A172 (cell line): ENCODE data around the gene SLC48A1. TPM values are rescaled to one million over a fixed set of nuclear protein-coding genes. Genes with fewer than 3 reads are reported as not detected.

Experiments used
- DNase-seq: peaks from one replicate; pipeline ENCODE4 v3.0.0-alpha.2; 2015; ENCODE audit warnings: low spot score
- total RNA-seq: library from RNA; depleted of rRNA; stranded (reverse); fragments of >200 nt; shearing (Covaris generic); gene quantifications from 2 replicates; pipeline ENCODE4 v1.2.3, GENCODE V29; 2014

Gene SLC48A1
- total RNA-seq, 1 experiment from 2014 or later, result 4.3 TPM

DNA sequence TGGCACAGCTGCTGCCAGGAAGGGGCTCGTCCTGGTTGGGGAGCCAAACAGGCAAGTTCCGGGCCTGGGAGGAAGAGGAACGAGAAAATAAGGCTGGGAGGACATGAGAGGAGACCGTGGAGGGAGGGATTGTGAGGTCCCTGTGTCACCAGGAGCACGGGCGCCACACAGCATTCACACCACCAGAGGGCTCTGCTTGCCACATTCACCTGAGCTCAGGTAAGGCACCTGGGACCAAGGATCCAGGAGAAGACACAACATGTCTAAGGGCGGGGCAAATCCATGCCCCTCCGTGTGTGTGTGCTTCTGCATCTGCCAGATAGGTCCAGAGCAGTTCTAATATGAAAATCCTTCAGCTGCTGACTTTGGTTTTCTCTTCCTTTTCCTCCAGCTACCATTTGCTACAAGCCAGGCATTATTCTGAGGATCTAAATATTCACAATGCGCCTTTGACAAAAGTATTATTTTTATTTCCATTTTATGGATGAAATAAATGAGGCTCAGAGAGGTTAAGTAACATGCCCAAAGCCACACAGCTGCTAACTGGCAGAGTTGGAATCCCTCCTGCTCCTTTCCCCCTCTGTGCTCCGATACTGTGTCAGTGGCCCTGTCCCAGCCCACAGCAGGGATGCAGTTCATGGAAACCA lies 28.9 kb upstream of the SLC48A1 start:
- no peak for DNase-seq

- DNase-seq, result no peak
Measured at GRCh38 chr12:47744778-47745436, 28.1 kb upstream of the SLC48A1 start.

DNA sequence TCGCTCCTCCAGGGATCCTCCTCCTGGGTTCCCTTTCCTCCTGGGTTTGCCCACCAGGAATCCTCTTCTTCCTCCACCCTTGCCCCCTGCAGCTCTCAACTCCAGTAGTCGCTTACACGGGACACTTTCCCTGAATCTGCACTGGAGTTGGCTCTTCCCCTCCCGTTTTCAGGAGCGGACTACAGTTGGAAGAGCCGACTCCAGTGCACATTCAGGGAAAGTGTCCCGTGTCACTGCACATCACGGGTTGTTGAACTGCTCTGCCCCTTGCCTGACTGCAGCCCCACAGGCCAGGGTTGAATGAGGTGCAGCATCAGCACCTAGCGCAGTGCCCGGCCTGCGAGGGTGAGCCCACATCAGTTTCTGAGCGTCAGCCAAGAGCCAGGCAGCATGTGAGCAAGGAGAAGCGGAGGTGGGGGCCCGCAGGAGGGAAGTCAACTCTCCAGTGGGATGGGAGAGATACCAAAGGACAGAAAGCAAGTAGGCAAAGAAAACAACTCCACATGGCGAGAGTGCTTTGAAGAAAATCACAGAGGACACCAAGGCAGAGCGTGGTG lies 27.5 kb upstream of the SLC48A1 start:
- DNase-seq, result no peak

DNA sequence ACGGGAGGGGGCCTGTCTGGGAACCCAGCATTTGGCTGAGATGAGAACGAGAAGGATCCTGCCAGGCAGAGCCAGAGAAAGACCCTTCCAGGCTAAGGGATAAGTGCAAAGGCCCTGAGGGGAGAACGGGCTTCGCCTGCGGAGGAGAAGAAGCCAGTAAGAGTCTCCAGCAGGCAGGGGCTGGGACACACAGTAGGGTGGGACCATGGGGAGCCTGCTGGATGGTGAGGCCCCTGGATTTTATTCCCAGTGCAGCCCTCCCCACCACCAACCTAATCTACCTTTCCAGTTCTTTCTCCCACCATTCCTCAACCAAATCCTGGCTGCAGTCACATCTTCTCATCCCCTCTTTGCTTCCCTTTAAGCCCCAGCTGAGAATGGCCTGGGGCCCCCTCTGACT lies 27.0 kb upstream of the SLC48A1 start:
- DNase-seq, result no peak

DNA sequence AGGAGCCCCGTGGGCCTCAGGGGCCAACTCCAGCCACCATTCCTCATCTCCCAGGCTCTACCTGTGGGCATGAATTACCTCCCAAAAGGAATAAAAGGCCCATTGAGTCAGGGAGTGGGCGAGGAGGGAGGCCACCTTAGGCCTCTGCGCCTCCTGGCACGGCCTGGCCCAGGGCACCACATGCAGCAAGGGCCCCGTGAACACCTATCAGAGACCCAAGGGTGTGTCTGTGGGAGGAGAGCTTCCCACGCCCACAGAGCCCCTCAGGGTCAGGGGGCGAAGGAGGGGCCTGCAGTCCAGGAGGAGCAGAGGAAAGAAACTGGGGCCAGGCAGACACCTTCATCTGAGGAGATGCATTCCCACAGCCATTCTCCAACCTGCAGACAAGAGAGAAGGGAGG lies 26.5 kb upstream of the SLC48A1 start:
- DNase-seq, result no peak

- DNase-seq, result no peak
Measured at GRCh38 chr12:47747126-47747525, 25.9 kb upstream of the SLC48A1 start.

DNA sequence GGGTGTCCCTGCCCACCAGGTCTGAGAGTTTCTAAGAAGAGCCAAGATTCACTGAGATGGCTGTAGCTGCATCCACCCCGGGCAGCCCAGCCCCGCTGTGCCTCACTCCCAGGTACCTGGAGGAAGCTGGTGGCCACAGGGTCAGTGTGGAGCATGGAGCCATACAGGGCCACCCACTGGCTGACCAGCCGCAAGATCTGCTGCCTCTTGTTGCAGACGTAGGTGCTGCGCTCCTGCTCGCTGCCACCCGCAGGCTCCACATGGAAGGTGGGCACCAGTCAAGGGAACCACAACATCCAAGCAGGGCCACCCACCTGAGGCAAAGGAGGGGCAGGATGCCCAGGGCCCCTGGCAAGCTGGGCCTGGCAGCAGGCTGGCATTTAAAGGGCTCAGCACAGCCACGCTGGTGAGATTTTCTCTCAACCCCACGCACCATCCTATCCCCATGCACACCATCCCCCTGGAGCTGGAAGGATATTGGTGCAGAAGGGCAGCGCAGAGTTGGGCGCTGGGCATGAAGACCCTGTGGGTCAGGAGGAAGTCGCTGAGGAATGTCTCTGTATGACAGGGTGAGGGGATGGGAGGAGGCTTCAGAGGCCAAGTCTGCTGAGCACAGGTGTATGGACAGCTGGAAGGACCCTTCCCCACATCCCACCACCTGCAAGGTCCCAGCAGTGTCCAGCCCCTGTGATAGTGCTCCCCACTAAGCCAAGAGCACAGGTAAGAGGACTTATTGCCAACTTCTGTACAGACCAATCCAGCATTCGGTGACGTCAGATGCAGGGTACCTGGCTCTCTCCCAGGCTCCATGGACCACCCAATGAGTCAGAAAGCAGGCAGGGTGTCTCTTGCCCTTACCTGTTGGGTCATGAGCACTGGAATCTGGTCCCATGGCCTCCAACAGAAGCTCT lies 25.2 kb upstream of the SLC48A1 start:
- DNase-seq, result no peak

DNA sequence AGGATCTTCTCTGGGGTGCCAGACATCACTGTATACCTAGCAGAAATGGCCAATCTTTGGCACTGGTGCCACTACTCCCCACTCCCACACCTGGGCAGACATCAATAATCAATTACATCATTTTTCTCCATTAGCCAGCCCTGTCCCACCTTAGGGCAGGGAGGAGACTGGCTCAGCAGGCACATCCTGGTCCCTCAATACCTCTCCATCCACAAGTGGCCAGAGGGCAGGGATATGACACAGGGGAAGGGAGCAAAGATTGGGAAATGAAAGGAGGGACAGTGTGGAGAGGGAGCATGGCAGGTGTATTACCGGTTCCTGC lies 24.6 kb upstream of the SLC48A1 start:
- DNase-seq, result no peak

GRCh38 chr12:47748899-47749298 lies 24.1 kb upstream of the SLC48A1 start:
- DNase-seq, result no peak

DNA sequence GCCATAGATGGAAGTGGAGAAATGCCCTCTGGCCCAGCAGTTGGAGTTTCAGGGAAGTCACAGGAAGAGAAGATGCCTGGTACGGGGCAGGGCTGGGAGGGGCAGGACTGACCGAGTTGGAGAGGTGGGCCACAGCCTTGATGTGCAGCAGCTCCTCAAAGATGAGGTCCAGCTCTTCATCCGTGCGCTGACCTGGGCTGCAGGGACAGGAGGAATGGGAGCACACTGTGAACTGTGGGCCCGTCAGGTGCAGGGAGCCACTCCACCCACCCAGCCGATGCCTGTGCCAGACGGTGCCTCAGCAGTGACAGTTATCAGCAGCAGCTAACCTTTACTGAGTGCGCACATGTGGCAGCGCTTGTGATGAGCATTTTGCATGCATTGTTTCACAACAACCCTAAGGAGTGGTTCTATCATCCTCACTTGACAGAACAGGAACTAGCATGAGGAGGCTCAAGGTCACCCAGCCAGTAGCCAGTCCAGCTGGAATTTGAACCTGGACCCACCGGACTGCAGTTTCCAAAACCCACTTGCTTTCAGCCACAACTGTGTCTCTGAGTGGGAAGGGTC lies 22.7 kb upstream of the SLC48A1 start:
- no peak for DNase-seq

GRCh38 chr12:47750916-47751470 lies 22.0 kb upstream of the SLC48A1 start:
- DNase-seq, result no peak

DNA sequence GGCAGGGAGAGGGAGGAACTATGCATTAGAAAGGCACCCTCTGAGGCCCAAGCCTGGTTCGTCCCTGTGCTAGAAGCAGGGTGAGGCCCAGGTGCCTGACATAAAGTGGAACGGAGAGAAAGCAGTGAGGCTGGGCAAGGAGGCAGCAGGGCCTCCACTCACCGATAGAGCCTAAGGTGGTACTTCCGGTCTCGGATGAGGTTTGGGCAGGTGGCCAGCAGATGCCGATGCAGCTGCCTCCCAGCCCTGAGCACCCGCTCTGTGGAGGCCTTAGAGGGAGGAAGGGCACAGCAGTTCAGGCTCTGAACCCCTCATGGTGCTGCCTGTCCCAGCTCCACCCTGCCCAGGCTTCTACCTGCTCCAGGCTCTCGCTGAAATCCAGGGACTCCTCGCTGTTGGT lies 21.5 kb upstream of the SLC48A1 start:
- no peak for DNase-seq

GRCh38 chr12:47752121-47752520 lies 20.9 kb upstream of the SLC48A1 start:
- DNase-seq, result no peak

GRCh38 chr12:47752552-47752951 lies 20.5 kb upstream of the SLC48A1 start:
- DNase-seq, result peak; percentile 56

GRCh38 chr12:47753021-47754001 lies 19.7 kb upstream of the SLC48A1 start:
- DNase-seq, result peak; percentile 77

DNA sequence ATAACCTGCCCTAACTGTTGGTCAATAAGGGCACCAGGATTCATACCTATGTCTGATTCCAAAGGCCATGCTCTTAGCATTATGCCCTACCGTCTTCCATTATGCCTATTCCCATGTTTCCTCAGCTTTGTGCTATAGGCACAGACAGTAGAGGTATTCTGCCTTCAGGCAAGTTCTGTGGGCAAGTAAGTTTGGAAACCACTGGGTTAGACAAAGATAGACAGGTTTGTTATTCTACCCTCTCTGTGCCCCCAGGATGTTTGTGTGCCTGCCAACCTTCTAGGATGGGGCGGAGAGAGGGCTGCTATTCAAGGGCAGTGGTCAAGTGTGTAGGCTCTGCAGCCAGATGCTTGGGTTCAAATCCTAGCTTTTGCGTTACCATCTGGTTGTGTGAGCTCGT lies 18.9 kb upstream of the SLC48A1 start:
- no peak for DNase-seq

- no peak for DNase-seq
Measured at GRCh38 chr12:47754881-47755280, 18.2 kb upstream of the SLC48A1 start.

DNA sequence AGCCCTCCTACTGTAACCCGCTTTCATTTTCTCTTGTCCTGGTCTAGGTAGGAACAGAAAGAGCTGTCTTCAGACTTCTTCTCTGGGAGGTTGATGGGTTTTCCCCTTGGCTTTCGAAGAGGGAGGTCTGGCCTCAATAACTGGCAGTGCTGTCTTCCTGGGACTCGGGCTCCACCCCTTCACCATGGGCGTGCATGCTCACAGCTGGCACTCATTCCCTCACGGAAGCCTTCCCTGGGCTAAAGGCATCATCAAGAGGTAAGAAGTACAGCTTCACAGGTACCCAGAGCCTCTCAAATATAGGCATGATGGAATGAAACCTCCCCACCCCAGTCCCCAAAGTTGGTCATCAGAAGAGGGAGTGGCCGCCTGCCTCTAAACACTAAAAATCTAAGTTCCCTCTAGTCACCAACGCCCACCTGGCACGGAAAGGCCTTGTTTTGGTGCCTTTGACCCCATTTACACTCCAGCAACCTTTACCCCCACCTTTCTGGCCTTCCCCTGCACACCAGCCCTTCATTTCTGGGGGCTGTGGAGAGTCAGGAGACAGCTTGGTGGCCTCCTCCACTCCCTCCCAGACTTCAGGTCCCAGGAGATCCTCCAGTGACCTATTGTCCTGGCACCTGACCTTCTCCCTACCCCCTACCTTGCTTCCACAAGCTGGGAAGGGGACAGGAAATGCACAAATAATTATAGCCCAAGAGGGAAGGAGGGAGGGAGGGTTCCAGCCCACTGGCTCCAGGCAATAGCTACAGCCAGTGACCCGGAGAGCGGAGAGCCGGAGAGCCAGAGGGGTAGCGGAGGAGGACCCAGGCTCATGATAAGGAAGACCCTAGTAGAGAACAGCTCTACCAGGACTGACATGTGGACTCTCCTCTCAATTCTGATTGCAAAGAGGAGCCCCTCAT lies 17.1 kb upstream of the SLC48A1 start:
- DNase-seq, result no peak

DNA sequence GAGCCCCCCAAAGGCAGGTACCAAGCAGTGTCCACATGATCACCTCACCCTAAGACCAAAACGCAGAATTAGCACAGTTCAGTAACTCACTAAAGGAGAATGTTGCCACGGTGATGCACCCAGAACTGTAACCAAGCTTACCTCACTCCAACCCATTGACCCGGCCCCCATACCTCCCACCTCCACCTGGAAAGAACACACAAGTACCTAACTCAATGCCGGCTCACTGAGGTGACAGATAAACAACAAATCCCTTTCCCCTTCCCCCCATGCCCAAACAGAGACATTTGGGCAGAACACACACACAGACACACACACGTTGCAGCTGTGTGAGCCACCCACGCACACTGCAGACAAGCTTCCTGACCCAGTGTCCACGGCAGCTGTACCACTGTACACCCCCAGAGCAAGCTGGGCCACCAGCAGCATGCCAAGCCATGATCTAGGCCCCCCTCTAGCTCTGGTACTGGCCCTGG lies 15.6 kb upstream of the SLC48A1 start:
- DNase-seq, result no peak
